Tibial nerve (tissue), 4 donors: ENCODE data around the gene INPP5K.

Source experiments
- CTCF ChIP-seq, 5 experiments: fragments of 200-600 bp in 3 of 5; fragments of 450-650 bp in 2 of 5; sonication (generic) in 3 of 5; IDR thresholded peaks; one replicate each; pipeline ENCODE4 v1.5.1; 2016 to 2019; ENCODE audit warnings: antibody characterized with exemption in 5 of 5, mild to moderate bottlenecking in 3 of 5, moderate library complexity in 2 of 5
- EP300 ChIP-seq, 2 donors: sonication (generic); formaldehyde crosslinking; IDR thresholded peaks; one replicate each; pipeline ENCODE4 v1.6.1; 2017; ENCODE audit warnings: antibody characterized with exemption in 2 of 2, mild to moderate bottlenecking in 1 of 2
- POLR2A ChIP-seq, 2 donors: fragments of 450-650 bp; IDR thresholded peaks; one replicate each; pipeline ENCODE4 v1.6.1; 2017; ENCODE audit warnings: antibody characterized with exemption in 2 of 2, mild to moderate bottlenecking in 2 of 2, moderate library complexity in 2 of 2

DNA sequence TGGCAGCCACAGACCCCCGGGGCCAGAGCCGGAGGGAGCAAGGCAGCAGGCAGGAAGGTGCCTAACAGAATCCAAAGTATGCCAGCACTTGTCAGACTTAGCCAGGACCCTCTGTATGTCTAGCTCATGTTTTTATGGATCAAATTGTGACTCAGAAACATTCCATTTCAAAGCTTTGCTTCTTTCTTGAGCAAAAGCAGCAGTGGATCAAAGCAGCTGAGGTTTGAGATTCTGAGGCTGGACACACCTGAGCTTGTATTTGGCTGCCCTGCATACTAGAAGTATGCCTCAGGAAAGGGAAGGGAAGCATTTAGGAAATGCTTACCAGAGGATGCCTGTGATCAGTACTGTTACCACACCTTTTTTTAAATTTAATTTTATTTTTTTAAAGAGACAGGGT, 18.2 kb downstream of the INPP5K start:
- TF ChIP-seq CTCF (IDR thresholded peaks at IDR 0.05): no peak
- no peak for TF ChIP-seq POLR2A (IDR thresholded peaks at IDR 0.05)
- TF ChIP-seq EP300 (IDR thresholded peaks at IDR 0.05): no peak
